ENCODE measurements around the gene FILIP1L.
A peak's percentile ranks its signal among the peaks of the same experiment; 100 is the strongest.
"Not testable (repeated sequence)": the region's sequence is repeated elsewhere in the genome, so short reads cannot be mapped to it uniquely, and the experiment has no call there.

The FILIP1L gene

DNA sequence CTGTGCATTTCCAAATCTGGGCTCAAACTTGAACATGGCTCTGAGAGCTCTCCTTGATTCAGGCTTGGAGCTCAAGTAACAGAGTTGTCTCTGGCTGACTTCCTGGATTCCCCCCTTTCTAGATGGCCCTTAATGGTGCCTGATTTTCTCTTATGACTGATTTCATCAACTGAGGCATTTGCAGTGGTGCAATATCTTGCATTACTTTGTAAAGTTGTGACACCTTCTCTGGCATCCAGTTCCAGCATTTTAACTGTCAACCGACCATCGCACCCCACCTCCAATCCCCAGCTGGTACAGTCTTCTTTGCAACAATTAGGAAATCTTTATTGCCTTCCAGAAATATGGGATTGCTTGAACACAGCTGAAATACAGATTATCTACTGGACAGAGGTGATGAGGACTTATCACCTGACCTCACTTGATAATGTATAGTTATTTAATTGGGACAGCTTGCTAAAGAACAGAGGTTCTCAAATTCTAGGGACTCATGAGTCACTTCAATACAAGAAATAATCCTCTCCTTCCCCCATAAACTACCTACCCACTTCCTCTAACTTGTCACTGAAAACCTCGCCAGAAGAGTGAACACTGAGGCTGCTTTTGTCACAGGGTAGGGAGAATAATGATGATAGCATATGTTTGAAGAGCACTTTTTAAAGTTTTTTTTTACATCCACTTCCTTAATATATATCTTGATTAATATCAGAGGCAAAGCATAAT lies 41.8 kb downstream of the FILIP1L start:
- DNase-seq = peak; percentile 78

- no peak for DNase-seq
Observed at GRCh38 chr3:100069472-100069871, 44.8 kb downstream of the FILIP1L start.

- DNase-seq = peak; percentile 90
Observed at GRCh38 chr3:100068826-100069225, 45.5 kb downstream of the FILIP1L start.

GRCh38 chr3:100067589-100067988 lies 46.7 kb downstream of the FILIP1L start:
- DNase-seq = no peak

DNA sequence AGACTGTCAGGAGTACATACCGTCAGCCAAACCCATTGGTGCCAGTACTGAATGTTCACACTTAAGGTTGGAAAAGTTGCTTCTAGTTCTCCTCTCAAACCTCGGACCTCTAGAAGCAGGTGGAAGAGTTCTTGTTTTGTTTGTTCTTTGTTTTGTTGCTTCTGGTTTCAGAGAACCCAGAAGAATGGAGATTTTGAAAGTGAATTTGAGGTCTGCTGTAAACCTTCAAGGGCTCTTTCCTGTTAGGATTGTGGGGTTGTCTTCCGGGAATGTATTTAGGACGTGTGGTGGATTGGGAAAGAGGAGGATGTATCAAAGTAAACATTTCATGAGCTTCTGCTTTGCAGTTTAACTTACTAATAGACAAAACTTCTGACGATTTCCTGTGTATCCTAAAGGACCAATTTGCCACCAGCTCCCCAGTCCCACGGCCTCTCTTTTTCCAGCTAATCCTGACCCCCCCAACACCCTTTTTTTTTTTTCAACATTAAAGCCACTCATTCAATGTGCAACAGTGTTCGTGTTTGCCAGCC lies 50.3 kb downstream of the FILIP1L start:
- DNase-seq = no peak

DNA sequence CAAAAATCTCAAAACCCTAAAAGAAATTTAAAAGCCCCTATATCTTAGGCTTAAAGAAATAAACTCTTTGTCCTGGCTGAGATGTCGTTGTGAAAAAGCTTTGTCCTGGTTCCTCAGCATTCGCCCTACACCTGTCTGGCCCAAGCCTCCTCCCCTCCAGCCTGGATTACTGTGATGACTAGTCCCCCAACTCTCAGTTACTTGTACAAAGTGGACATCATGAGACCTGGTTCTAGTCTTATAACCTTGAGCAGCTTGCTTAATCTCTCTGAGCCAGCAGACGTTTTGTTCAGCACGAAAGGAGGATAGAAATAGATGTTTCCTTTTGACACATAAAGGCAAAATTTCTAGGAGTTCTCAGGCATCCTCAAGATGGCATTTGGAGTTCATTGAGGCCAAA lies 51.6 kb downstream of the FILIP1L start:
- no peak for DNase-seq

DNA sequence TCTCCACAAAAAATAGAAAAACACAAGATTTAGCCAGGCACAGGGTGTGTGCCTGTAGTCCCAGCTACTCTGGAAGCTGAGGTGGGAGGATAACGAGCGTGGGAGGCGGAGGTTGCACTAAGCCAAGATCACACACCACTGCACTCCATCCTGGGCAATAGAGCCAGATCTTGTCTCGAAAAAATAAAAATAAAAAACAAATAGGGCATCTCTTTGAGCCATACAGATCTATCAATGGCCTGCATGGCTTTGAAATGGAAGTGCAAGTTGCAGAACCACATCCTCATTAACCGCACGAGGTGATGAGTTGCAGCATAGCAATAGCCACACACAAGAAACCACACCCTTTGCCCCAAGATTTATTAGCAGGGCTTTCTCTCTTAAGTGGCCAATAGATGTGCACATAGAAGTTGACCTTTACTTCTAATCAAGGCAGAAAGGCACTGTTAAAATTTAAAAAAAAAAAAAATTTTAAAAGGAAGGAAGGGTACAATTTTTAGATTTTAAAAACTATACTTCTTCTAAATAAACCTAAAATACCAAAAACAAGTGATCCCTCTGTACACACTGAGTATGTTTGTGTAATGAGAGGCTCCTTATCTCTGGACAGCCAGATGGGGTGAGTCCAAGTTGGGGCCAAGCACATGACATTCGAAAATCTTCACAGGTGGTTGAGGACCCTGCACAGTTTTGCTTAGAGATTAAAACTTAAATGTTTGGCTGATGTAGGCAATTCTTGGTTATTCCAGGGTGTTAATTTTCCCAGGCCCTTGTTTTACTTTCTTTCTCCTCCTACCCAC lies 53.4 kb downstream of the FILIP1L start:
- peak; percentile 84 for DNase-seq

GRCh38 chr3:100059472-100059871 lies 54.8 kb downstream of the FILIP1L start:
- DNase-seq = no peak

DNA sequence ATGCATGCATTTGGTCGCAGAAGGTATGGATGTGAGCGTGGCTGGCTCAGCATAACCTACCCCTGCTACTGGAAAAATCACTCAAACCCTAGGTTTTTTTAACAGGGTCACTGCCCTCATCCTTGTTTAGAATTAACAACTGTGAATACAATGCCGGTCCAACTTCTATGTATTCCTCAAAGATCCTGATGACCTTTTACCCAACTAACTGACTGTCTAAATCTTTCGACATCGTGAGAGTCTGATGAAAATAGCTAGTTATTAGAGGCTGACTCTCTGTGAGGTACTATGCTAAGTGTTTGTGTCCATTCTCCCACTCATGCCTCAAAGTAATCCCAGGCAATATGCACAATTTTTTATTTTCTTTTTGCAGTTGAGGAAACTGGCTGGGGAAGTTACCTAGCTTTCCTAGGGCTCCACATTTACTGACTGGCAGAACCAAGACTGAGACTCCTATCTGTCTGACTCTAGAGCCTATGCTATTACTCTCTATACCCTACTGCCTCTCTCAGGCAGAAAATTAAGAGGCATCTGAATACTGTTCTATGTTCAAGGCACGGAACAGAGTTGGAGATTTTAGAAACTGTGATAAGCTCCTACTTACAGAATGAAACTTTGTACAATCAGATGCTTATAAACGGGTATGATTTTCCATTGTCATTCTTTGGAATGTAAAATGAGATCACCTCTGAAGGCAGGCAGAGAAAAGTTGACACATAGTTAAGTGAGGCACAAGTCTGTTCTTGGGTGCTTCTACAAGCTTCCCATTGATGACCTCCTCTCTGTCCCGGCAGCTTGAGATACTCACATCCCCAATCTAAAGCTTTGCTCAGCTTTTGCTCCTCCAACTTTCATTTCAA lies 56.4 kb downstream of the FILIP1L start:
- no peak for DNase-seq

DNA sequence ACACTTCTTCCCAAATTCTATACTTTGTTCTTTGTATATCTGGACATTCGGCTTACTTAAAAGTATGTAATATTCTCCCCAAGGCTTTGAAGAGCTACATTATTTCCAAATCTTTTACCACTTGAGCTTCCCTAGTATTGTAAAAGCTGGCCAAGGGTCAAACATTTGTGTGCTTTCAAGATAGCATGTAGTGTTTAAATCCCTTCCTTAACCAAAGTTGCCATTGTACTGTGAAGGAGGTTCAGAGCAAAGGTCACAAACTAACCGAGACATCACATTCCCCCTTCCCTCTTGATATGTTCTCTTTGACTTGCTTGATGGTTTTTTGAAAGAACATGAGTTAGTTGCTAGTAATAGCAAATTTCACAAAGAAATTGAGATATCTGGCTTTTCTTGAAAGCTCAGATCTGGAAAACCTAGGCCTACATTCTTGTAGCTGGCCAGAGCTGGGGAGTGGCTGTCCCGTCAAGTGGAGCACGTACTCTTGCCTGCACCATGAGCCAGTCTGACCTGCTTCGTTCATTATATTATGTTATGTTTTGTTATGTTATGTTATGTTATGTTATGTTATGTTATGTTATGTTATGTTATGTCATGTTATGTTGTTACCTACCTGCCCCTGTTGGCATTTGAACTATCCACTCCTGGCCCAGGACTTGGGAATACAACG lies 60.2 kb downstream of the FILIP1L start:
- no peak for DNase-seq

- DNase-seq = not testable (repeated sequence)
Observed at GRCh38 chr3:100051513-100051912, 62.8 kb downstream of the FILIP1L start.

- no peak for DNase-seq
Observed at GRCh38 chr3:100048248-100048647, 66.1 kb downstream of the FILIP1L start.

DNA sequence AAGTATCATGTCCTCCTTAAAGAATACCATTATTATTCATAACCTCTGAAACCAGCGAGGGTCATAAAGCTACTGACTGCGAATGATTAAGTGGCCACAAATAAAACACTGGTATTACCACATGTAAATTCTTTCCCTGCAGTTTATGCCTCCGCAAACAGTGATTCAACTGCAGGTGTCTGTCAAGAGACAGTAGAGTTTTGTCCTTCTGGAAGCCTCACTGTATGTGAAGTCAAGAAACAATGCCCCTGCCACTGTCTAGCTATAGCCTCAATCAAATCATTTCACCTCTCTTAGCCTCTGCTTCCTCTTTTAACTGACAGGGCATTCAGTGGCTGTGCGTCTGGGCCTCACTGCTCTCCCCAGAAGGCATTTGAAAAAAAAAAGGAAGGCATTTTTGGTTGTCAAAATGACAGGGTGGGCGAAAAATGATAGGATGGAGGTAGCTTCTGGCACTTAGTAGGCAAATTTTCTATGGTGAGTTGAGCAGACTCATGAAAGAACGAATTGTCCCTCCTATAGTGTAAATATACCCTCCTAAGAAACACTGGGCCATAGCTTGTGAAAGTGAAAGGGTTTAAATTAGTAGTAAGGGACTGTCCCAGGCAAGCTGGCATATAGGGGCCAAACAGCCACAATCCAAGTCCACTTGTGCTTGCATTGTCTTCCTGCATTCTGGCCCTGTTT lies 66.7 kb downstream of the FILIP1L start:
- DNase-seq = peak; percentile 73

GRCh38 chr3:100046986-100047385 lies 67.3 kb downstream of the FILIP1L start:
- no peak for DNase-seq

- no peak for DNase-seq
Observed at GRCh38 chr3:100045696-100046095, 68.6 kb downstream of the FILIP1L start.

DNA sequence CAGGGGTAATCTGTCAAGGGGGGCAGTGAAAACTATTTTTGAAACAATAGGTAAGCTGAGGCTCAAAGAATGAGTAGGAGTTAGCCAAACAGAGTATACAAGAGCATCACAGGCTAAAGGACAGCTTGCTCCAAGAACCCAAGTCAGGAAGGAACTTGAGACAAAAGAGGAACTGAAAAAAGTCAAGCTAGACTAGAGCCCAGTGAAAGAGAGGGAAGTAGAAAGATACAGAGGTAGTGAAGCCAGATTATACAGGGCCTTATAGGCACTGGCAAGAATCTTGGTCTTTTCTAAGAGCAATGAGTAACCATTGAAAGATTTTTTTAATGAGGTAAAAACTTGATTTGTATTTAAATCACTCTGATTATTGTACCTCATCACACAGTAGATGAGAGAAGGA lies 69.9 kb downstream of the FILIP1L start:
- DNase-seq = peak; percentile 84

GRCh38 chr3:100043271-100043670 lies 71.0 kb downstream of the FILIP1L start:
- no peak for DNase-seq

- DNase-seq = no peak
Observed at GRCh38 chr3:100042166-100042981, 71.9 kb downstream of the FILIP1L start.

DNA sequence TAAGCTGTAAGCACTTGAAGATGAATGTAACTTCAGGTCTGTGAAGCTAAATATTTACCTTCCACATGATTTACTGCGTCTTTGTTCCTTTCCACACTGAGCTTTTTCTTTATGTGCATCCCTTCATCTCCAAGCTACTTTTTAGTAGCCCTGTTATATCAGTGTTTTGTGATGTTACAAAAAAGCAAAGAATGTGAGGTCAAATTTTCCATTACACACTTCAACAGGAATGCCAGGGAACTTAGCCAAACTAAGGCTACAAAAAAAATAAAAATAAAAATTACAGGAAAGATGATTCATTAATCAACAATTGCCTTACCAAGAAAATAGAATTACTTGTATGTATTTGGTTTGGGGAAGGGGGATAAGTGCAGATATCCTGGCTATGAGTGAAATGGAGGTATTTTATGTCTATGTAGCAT lies 73.0 kb downstream of the FILIP1L start:
- no peak for DNase-seq

- no peak for DNase-seq
Observed at GRCh38 chr3:100040451-100041225, 73.7 kb downstream of the FILIP1L start.
